HT1080 (cell line): Measurements from ENCODE around the gene CCNC. TPM values are rescaled to one million over a fixed set of nuclear protein-coding genes. Genes with fewer than 3 reads are reported as not detected.
A peak's percentile ranks its signal among the peaks of the same experiment; 100 is the strongest.

Experiments
- DNase-seq: peaks from one replicate; pipeline ENCODE4 v3.0.0-alpha.2; 2015; ENCODE audit warnings: low read depth
- polyA plus RNA-seq, 2 experiments: library from polyadenylated mRNA; depleted of rRNA; stranded (reverse); fragments of >200 nt; gene quantifications; 2 replicates each; pipeline ENCODE4 v1.2.3, GENCODE V29; 2015
- total RNA-seq: library from RNA; depleted of rRNA; stranded (reverse); fragments of >200 nt; shearing (Covaris generic); gene quantifications from 2 replicates; pipeline ENCODE4 v1.2.3, GENCODE V29; 2014; rRNA removed

Gene CCNC, protein sequence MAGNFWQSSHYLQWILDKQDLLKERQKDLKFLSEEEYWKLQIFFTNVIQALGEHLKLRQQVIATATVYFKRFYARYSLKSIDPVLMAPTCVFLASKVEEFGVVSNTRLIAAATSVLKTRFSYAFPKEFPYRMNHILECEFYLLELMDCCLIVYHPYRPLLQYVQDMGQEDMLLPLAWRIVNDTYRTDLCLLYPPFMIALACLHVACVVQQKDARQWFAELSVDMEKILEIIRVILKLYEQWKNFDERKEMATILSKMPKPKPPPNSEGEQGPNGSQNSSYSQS
- total RNA-seq: 64.2 and 81.5 TPM in 2 replicates
- 74.6 and 79.9 TPM in 2 replicates for polyA plus RNA-seq (2015; cell fraction: cytosol; rRNA removed)
- polyA plus RNA-seq (2015; cell fraction: nucleus; rRNA removed): 44.6 and 45.7 TPM in 2 replicates

DNA sequence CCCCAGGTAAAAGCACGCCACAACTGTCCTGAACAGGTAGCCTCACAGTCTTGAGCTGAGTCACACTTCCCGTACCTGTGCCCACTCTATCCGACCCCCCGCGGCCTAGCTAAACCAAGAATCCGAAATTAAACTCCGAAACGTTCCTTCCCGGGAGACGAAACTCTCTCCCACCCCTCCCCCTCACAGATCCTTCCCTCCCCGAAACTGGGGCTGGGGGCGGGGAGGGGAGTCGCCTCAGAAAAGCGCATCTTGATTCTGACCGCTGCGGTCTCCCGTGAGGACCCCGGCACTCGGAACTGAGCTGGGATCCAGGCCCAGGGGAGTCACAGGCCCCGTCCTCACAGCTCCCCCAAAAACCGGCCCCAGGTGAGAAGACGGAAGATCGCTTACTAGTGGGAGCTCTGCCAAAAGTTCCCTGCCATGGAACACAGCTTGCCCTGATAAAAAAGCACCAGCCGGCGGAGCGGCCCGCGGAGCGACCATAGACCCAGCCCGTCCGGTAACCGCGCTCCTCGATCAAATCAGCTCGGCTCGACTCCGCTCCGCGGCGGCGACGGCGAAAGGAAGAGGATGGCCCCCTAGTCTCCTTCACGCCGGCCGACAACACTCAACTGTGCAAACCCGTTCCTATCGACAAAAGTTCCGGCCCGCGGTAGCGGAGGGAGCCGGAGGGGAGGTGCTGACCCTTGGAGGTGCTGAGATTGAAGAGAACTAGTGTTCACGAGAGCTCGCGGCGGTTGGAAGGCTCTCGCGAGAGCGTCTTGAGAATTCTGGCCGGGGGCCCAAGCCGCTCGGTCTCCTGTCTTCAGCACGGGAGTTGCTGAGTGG, at the start of gene CCNC:
Gene CCNC, minus strand, starts transcription at position 558 of the 831 bp plus-strand sequence. Its CDS starts 133 bp downstream, at position 425.
- DNase-seq: peak; percentile 93

- DNase-seq: no peak
Measured at GRCh38 chr6:99617131-99617530, 48.7 kb upstream of the CCNC start.

DNA sequence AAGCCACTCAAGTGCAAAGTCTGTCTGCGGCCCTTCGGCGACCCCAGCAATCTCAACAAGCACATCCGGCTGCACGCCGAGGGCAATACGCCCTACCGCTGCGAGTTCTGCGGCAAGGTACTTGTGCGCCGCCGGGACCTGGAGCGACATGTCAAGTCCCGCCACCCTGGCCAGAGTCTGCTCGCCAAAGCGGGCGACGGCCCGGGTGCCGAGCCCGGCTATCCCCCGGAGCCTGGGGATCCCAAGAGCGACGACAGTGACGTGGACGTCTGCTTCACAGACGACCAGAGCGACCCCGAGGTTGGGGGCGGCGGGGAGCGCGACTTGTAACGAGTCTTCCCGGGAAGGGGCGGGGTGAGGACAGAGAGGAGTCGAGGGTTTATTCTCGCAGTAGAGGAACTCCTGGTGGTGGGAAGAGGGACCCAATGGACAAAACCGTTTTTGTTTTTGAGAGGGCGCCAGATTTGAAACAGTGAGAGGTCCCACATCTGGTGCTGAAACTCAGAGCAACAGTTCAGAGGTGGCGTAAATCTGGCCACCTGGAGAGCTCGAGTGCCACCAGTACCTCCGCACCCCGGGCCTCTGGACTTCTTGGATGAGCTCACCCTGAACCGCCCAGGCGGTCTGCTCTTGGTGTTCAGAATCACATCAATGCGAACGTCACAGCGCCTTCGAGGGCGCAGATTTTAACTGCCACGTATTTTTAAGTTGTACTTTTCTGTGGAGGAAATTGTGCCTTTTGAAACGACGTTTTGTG, 46.1 kb upstream of the CCNC start:
- DNase-seq: no peak

DNA sequence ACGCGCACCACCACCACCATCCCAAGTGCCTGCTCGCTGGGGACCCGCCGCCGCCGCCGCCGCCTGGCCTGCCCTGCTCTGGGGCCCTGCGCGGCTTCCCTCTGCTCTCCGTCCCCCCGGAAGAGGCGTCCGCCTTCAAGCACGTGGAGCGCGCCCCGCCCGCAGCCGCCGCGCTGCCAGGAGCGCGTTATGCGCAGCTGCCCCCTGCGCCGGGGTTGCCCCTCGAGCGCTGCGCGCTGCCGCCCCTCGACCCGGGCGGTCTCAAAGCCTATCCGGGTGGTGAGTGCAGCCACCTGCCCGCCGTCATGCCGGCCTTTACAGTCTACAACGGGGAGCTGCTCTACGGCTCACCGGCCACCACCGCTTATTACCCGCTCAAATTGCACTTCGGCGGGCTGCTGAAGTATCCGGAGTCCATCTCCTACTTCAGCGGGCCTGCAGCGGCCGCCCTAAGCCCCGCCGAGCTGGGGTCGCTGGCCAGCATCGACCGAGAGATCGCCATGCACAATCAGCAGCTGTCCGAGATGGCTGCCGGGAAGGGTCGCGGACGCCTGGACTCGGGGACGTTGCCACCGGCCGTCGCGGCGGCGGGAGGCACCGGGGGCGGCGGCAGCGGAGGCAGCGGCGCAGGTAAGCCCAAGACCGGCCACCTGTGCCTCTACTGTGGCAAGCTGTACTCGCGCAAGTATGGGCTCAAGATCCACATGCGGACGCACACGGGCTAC, 45.4 kb upstream of the CCNC start:
- DNase-seq: no peak

DNA sequence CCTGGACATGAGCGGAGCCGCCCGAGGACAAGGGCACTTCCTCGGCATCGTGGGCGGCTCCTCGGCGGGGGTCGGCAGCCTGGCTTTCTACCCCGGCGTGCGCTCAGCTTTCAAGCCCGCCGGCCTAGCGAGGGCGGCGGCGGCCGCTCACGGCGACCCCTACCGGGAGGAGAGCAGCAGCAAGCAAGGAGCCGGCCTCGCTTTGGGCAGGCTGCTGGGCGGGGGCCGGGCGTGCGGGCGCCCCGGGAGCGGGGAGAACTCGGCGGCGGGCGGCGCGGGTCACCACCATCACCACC, 44.9 kb upstream of the CCNC start:
- no peak for DNase-seq

DNA sequence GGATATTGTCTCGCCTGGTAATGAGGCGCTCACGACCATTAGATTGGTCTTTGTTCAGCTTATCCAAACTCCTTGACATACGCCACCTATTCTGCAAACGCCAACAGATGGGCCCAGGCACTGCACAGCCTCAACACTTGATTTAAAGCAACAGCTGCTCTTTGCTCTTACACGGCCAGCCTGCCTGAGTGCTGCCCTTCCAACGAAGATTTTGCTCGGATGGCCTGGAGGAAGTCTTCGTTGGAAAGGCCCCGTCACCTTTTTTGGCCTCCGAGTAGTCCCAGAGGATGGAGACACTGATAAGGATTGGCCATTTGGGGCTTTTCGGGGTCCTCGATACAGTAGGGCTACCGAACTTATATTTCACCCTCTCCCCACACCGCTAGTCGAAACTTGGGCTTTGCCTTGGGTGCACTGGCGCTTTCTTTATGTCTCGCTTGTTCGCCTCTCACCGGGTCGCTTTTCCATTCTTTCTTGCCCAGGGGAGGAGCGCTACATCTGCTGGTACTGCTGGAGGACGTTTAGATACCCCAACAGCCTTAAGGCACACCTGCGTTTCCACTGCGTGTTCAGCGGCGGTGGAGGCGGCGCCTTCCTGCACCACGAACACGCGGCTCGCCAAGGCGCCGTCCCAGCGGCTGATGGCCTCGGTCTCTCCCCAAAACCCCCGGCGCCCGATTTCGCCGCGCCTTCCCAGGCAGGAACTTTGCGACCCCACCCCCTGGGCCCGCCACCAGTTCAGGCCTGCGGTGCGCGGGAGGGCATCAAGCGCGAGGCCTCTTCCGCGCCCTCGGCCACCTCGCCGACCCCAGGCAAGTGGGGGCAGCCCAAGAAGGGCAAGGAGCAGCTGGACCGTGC, 44.3 kb upstream of the CCNC start:
- no peak for DNase-seq

- DNase-seq: peak; percentile 19
Measured at GRCh38 chr6:99611148-99611547, 42.7 kb upstream of the CCNC start.

- DNase-seq: no peak
Measured at GRCh38 chr6:99609905-99610489, 41.5 kb upstream of the CCNC start.

DNA sequence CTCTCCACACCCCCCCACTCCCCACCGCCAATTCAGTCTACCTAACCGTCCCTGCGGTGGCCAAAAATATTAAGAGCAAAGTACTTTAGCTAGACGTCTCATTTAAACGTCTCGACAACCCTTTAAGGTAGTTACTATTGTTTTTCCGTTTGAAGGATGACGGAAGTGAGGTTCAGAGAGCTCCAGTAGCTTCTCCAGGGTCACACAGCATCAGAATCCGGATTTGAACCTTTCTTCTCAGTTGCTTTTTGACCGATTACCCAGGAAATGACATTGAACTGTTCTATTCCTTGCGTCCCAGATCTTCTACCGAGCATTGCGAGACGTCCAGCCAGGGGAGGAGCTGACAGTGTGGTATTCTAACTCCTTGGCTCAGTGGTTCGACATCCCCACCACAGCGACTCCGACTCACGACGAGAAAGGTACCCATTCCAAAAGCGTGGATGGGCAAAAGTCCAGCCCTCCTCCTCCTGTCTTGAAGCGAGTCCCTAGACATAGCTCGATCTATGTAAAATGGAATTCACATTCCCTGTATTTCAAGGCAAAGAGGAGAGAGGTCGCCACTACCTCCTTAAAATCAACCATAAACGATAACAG, 40.5 kb upstream of the CCNC start:
- DNase-seq: no peak

- DNase-seq: no peak
Measured at GRCh38 chr6:99608059-99608885, 39.8 kb upstream of the CCNC start.

DNA sequence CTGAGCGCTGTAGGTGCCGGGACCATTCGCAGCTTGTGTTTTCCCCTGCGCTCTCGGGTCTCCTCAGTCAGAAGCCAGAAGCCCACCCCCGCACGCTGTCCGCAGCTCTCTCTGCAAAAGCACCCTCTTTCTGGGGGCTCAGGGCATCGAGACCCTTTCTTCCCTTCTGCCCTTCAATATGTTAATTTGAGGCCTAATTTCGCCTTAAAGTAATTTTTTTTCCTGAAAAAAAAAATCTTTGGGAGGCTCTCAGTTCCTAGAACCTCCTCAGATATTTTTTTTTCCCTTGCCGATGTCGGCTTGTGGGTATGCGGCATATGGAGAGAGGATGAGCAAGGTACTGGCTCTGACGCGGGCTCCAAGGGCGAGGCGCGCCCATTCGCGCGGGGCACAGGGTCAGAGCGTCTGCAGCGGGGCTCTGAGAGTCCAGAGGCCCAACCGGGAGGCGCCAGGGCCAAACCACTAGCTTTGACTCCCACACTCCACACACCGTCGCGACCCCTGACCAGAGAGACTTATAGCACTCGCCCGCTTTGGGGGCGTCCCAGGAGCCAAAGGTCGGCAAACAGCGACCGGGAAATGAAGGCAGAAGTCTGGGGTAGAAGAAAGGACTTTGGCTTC, 39.1 kb upstream of the CCNC start:
- DNase-seq: no peak

DNA sequence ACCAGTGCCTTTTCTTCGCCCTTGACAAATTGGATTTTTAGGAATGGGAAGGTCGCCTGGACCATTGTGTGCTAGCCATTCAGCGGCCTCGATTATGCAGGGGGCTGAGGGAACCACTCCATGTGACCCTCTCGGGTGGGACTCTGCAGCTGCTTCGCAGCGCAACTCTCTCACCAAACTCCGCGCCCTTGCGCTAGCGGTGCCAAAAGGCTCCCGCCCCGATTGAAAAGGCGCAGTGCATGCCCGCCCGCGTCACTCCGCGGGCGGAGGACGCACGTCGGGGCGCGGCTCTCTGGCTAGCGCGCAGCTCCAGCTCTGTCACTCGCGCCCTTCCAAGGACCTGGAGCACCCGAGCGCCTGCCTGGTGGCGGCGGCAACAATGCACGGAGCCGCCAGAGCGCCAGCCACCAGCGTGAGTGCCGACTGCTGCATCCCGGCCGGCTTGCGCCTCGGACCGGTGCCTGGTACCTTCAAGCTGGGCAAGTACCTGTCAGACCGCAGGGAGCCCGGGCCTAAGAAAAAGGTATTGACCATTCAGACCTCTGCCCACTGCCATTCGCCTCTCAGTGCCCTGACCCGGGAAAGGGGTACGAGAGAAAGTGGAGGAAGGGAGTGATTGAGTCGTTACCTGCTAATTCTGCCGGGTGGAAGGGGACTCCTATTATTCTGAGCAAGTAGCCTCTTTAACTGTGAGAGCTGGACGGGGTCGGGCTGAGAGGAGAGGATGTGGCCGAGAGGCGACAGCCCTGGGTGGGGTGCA, 38.4 kb upstream of the CCNC start, which contains the start of gene PRDM13:
Gene PRDM13, plus strand, starts transcription at position 178 of the 760 bp plus-strand sequence. Its CDS starts 202 bp downstream, at position 380.
- DNase-seq: no peak

GRCh38 chr6:99605911-99606655, 37.6 kb upstream of the CCNC start:
- DNase-seq: no peak

- no peak for DNase-seq
Measured at GRCh38 chr6:99605074-99605734, 36.7 kb upstream of the CCNC start.

DNA sequence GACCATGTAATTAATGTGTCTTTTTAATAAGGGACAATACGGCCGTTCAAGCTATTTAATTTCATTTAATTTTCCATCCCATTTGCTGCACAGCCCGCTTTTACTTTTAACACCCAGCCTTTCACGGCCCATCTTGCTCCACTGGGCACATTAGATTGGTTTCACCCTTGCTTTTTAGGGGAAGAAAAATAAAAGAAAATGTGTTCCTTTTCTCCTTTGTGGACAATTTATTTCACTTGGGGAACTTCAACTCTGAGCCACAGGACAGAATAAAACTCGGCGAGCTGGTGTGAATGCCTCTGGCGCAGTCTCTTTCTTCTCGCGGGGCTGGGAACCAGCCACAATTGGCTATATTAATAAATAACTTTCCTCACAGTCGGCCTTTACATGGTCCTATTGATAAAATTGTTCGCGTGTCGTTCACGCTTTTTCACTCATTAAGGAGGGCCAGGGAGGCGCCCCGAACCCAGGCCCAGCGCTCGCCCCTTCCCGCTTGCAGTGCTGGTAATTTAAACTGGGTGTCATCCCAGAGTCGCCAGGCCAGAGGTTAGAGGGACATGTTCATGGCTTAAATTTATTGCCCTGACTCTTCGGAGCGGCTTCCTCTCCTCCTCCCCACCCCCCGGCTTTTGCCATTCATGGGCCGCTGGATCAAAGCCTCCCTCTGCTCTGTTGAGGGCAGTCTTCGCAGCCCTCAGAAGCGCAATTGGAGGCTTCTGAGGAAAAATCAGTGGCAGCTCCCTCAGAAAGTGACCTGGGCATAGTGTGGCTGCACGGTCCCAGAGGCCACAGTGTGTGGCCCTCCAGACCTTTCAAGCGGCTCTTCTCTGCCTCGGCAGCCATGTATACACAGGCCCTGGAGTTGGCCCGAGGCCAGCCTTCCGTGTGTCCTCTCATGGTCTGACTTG, 36.0 kb upstream of the CCNC start:
- no peak for DNase-seq
